ENCODE results near the gene NOL7. TPM values are rescaled to one million over a fixed set of nuclear protein-coding genes. Genes with fewer than 3 reads are reported as not detected.

The NOL7 gene
- total and polyA plus RNA-seq, 2 of the 8 experiments (the other 6 are each of a cell fraction or from before 2014, with no cell fraction given), result 16.4 to 70.4 TPM

DNA sequence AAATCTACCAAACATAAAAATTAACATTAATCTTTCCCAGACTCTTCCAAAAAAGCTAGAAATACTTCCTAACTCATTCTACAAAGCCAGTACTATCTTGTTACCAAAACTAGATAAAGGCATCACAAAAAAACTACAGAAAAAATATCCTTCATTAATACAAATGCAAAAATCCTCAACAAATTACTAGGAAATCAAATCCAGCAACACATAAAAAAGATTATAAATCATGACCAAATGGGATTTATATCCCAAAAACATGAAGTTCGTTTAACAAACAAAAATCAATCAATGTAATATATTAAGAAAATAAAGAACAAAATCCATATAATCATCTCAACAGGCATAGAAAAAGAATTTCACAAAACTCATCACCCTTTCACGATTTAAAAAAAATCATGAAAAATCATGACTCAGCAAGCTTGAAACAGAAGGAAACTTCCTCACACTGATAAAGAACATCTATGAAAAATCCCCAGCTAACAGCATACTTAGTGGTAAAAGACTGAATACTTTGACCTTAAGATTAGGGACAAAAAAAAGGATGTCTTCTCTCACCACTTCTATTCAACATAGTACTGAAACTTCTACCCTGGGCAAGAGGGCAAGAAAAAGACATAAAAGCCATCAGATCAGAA is 53.3 kb downstream of the NOL7 start:
- H2AFZ ChIP-seq (ENCODE audit: low read length), result no peak overlapping the region
- no peaks in the 10 kb centered on the region for H4K20me1 ChIP-seq (replicated peaks in 1 of 2; ENCODE audit: control insufficient read depth in 1 of 2, insufficient read depth in 2 of 2, low read length in 2 of 2)
- H3K27ac ChIP-seq (ENCODE audit: low read depth, low read length), result no peak overlapping the region
- peaks cover 0 to 1% (median 0%) of the 10 kb centered on the region in 4 experiments; a peak in 1 of 7 replicates for H3K4me1 ChIP-seq (replicated peaks in 1 of 4; ENCODE audit: control insufficient read depth in 3 of 4, insufficient read depth in 4 of 4, low read length in 3 of 4)
- no peak overlapping the region for H3K18ac ChIP-seq (ENCODE audit: extremely low read depth, low read length)
- H4K8ac ChIP-seq (ENCODE audit: extremely low read depth, insufficient read depth, low read length), result no peak overlapping the region
- no peak overlapping the region for H3K4ac ChIP-seq (replicated peaks; ENCODE audit: insufficient read length, low read depth, low read length)
- H3K14ac ChIP-seq (ENCODE audit: insufficient read length), result no peak overlapping the region
- no peak overlapping the region for H3K23ac ChIP-seq (ENCODE audit: insufficient read length)
- POLR2A ChIA-PET (ENCODE audit: partially characterized antibody), result no interaction called here
- no peak overlapping the region for H3K4me3 ChIP-seq (ENCODE audit: extremely low read depth in 1 of 4, insufficient read depth in 2 of 4, low read depth in 3 of 4, low read length in 4 of 4)
- no peaks in the 10 kb centered on the region for H3K23me2 ChIP-seq (ENCODE audit: low read depth, low read length)
- CTCF ChIA-PET (ENCODE audit: partially characterized antibody), result no interaction called here
- no peak overlapping the region for H2BK15ac ChIP-seq (ENCODE audit: low read length)
- peaks cover 4% of the 10 kb centered on the region for H3K79me1 ChIP-seq (ENCODE audit: low read depth, low read length)
- FAIRE-seq (no peak), DNase-seq (ENCODE audit: low read depth in 1 of 2, low spot score in 2 of 2) (no peak)
- H3K4me2 ChIP-seq (ENCODE audit: insufficient read depth in 1 of 2, low read depth in 2 of 2, low read length in 2 of 2), result no peak overlapping the region
- H4K91ac ChIP-seq (replicated peaks; ENCODE audit: insufficient read length, low read length), result no peak overlapping the region
- WGBS, 2 experiments (ENCODE audit: extremely low coverage in 1 of 2, insufficient coverage in 1 of 2, insufficient read length in 1 of 2, insufficient replicate concordance in 2 of 2, low coverage in 1 of 2, low lambda C conversion rate in 2 of 2, missing lambda C conversion rate in 1 of 2), result 77% methylated on average over 2 of the region's 2 CpGs; no CpG with 5 or more reads in 1 of the 2 experiments
- no peaks in the 10 kb centered on the region; a peak in 1 of 8 replicates for H3K36me3 ChIP-seq (ENCODE audit: control insufficient read depth in 2 of 4, insufficient read depth in 4 of 4, low read length in 3 of 4)
- no peak overlapping the region for H3K56ac ChIP-seq (replicated peaks; ENCODE audit: insufficient read length, low read depth, low read length)
- H2BK5ac ChIP-seq (ENCODE audit: low read depth, low read length), result no peak overlapping the region
- no peaks in the 10 kb centered on the region for H3K9me3 ChIP-seq (ENCODE audit: insufficient read depth in 2 of 2, low read depth in 1 of 2, low read length in 1 of 2)
- H2BK12ac ChIP-seq (ENCODE audit: low read depth, low read length), result no peak overlapping the region
- H3K9ac ChIP-seq (replicated peaks in 1 of 4; ENCODE audit: extremely low read depth in 1 of 4, low read depth in 3 of 4, low read length in 3 of 4), result no peak overlapping the region
- no peak overlapping the region for H4K5ac ChIP-seq (ENCODE audit: insufficient read length, low read depth, low read length)
- H3K79me2 ChIP-seq (ENCODE audit: control insufficient read depth in 1 of 2, insufficient read depth in 2 of 2, low read length in 2 of 2), result peaks cover 0 to 97% of the 10 kb centered on the region in 2 experiments; a peak in 2 of 4 replicates
- H2BK20ac ChIP-seq (ENCODE audit: low read length), result no peak overlapping the region
- no peak overlapping the region for H2BK120ac ChIP-seq (replicated peaks; ENCODE audit: low read depth, low read length)
- H2AK5ac ChIP-seq (ENCODE audit: low read depth, low read length), result no peak overlapping the region
- no peaks in the 10 kb centered on the region for H3K27me3 ChIP-seq (replicated peaks in 1 of 4; ENCODE audit: control insufficient read depth in 3 of 4, extremely low read depth in 1 of 4, insufficient read depth in 3 of 4, low read length in 3 of 4)
- TF ChIP-seq, protein P1, sequence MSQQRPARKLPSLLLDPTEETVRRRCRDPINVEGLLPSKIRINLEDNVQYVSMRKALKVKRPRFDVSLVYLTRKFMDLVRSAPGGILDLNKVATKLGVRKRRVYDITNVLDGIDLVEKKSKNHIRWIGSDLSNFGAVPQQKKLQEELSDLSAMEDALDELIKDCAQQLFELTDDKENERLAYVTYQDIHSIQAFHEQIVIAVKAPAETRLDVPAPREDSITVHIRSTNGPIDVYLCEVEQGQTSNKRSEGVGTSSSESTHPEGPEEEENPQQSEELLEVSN (IDR thresholded peaks at IDR 0.05), result no peak
- no peak for TF ChIP-seq EGR1 (IDR thresholded peaks at IDR 0.05; ENCODE audit: borderline replicate concordance, low read depth, low read length)
- no peak for TF ChIP-seq CBX8 (IDR thresholded peaks at IDR 0.05; ENCODE audit: borderline replicate concordance, low read depth, low read length)
- TF ChIP-seq SIRT6 (IDR thresholded peaks at IDR 0.05; ENCODE audit: low read length), result no peak
